ENCODE results near the gene CACNB4.

CACNB4 gene

DNA sequence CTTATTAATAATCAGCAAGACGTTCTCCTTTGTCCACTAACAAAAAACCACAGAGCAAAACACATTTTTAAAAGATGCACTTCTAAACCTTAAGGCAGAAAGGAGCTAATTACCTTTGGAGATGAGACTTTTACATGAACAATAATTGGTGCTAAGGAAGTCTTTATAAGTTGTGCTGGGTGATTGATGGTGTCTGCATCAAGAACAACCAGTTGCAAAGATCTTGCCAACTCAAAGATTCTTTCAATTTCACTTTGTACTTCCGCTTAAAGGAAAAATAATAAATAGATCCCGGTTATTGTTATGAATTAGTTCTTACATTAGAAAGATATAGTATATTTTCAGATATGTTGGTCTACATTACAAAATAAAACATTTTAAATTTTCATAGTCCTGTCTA is 243.7 kb downstream of the CACNB4 start:
- DNase-seq (ENCODE audit: low read depth in 2 of 2): no peak

DNA sequence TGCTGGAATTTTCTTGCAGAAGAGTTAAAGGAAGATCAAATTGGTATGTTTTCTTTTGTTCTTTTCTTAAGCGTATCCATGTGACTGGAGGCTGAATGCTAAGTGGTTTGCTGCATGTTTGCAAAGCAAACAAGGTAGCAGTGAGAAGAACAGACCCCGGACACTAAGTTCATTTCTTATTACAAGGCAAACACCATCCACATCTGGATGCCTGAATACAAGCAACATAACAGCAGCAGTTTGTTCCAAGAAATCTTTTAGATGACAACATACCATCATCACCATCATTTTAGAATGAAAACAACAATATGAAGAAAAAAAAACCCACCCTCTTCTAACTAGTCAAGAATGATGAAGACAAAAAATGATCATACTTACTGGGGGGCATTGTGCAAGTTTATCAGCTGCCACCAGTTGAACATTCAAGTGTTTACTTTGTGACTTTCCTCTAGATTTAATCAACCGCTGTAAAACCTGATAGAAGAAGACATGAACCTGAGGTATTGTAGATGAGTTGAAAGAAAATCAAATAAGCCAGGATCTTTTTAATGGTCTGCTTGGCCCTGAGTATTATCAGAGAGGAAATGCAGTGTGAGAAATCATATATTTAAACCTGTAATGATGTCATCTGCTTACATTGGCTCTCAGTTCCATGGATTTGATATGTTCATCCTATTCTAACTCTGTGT is 245.6 kb downstream of the CACNB4 start:
- no peak for DNase-seq (ENCODE audit: low read depth in 2 of 2)

DNA sequence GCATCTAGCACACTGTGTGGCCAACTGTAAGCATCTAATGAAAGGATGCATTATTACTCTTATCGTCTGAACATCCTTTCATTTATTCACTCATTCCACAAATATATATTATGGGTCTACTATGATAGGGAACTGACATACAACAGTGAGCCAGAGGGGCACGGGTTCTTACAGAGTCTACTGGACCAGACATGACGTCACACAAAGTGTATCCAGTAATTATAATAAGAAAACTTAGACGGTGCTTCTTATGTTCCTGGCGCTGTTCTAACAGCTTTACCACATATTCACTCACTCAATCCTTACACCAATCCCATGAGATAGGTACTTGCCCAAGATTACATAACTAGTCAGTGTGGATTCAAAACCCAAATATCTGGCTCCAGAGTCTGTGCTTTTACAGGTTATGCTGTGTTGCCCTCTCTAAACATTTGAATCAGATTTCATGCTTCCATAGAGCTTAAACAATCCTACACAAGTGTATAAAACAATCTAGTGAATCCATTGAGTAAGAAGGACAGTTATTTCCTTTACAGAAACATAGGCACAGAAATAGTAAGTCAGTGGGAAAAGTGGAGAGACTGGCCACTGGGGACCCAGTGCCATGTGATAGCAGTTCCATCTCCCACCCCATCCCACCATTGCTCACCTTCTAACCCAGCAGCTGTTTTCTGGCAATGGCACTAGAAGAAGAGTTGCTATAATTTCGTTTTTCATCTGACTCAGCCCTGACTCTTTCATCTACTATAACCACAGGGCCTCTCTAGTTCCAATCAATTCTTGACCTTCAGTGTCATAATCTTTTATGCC is 246.4 kb downstream of the CACNB4 start:
- no peak for DNase-seq (ENCODE audit: low read depth in 2 of 2)

DNA sequence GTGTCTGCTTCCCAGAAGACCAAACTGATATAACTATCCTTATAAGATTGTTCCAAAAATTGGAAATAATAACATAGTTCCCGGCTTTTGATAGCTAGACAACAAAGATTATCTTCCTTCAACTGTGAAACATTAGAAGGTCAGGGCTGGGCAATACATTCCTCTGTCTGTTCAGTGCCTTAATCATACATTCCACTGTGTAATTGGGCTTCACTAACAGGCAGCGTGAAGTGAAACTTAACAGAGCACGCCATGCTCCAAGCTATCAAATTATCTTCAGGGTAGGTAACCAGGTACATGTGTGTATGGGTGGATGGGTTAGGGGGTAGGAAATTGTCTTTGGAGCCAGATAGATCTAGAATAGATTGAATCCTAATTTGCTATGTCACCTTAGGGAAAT is 247.1 kb downstream of the CACNB4 start:
- DNase-seq (ENCODE audit: low read depth in 2 of 2): no peak

DNA sequence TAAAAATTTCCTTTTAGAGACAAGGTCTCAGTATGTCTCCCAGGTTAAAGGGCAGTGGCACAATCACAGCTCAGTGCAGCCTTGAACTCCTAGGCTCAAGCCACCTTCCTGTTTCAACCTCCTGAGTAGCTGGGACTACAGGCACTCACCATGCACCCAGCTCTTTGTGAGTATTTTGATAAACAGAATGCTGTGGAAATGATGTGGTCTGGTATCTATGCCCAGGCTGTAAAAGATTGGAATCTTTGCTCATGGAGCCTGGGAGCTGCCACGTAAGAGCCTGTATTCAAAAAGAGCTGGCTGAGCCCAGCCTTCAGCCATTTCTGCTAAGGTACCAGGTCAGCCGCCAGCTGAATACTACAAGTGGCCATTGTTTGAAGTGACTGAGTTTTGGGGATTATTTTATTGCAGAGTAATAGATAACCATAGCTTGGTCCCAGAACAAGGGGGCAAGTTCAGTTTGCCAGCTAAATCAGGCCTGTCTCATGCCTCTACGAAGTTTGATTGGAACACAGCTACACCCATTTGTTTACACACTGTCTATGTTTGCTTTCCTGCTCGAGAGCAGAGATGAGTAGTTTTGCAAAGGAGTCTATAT is 249.3 kb downstream of the CACNB4 start:
- no peak for DNase-seq (ENCODE audit: low read depth in 2 of 2)

DNA sequence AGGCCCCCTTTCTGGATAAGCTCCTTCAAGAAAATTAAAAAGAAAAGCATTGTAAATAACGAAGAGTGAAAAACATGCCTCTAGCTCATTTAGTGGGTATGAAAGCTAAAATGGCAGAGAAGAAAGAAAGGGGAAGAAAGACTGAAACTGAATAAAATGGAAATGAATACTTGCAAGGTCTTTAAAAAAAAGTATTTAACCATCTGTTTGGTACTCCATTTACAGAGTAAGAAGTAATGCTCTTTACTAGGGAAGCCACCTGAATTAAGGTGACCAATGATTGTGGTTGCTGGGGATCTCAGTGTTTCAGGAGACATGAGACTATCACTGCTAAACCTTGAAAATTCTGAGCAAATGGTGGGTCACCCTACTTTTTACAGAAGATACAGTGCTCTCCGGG is 253.0 kb downstream of the CACNB4 start:
- DNase-seq (ENCODE audit: low read depth in 2 of 2): no peak

DNA sequence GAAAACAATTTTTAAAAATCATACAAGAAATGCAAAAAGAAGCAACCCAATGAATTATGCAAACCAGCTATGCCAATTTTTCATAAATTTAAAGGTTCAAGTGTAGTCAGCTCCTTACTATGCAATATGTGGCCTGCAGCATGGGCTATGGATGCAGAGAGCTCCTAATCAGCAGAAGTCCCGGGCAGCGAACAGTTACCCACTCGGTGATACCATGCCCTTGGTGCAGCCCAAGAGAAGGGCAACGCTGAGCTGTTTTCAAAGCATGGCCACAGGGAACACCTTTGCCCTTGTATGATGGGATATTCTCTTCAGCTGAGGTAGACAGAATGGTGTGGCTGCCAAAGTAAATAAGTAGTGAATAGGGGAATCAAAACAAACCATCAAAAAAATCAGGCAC is 253.4 kb downstream of the CACNB4 start:
- DNase-seq (ENCODE audit: low read depth in 2 of 2): no peak

DNA sequence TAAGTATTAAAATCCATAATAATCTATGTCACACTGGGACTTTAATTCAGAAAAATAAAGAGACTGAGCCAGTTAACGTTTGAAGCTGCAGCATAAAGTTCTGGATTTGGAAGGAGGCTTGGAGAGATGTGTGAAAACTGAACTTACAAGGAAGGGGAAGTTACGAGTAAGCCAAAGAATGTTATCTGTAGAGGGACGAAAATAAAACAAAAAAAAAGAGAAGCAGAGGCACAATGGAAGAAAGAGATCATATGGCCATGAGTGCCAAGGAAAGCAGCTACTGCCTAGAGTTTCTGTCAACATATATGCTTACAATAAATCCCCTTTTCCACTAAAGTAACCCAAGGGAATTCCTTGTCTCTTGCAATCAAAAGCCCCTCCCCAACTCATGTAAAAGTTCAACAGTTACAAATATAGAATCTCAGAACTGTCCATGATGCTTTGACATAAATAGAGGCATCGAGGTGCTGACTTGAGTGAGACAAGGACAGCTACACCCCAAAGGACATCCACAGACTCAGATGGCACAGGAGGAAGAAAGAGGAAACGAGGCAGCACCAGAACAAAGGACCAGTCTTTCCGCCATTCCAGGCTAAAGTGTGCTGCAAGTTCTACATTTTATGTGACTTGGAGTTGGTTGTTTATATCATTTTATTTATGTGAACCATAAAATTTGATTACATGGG is 254.5 kb downstream of the CACNB4 start:
- no peak for DNase-seq (ENCODE audit: low read depth in 2 of 2)

DNA sequence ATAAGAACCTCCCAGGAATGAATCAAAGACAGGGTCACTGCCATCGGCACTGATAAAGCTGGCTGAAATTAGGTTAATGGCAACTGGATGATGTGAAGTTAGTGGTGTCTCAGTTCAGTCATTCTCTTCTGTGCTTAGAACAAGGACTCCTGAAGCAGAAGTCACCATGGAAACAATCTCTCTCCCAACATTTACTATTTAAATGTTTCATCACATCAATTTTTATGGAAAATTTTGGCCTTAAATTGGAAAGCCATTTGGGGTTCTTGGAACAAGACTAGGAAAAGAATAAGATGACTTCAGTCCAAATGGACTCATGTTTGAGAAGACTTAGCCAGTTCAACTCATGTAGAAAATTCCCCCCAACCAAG is 255.2 kb downstream of the CACNB4 start:
- DNase-seq (ENCODE audit: low read depth in 2 of 2): no peak

DNA sequence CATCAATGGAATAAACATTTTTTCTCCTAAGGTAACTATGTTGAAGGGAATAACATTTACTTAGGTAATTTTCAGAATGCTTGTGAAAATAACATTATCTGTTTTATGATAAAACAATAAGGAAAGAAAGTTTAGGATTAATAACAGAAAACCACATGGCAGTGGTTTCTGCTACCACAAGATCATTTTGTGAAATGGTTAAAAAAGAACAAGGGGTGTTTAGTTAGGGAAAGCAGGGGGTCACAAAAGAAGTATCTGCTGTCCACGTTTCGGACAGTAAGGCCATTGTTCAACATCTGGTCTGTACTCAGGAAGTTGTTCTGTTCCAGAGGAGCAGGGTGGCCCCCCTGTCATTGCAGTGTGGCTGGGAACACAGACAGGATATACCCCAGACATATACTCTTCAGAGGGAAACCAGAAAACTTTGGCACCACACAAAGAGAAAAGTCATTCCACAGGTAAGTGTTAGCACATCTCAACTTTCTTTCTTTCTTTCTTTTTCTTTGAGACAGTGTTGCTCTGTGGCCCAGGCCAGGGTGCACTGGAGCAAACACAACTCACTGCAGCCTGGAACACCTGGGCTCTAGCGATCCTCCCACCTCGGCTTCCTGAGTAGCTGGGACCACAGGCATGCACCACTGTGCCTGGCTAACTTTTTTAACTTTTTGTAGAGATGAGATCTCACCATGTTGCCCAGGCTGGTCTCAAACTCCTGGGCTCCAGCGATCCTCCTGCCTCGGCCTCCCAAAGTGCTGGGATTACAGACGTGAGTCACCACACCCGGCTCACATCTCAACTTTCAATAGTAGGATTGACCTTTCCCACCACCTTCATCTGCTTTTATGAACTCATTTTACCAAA is 255.8 kb downstream of the CACNB4 start:
- DNase-seq (ENCODE audit: low read depth in 2 of 2): no peak

DNA sequence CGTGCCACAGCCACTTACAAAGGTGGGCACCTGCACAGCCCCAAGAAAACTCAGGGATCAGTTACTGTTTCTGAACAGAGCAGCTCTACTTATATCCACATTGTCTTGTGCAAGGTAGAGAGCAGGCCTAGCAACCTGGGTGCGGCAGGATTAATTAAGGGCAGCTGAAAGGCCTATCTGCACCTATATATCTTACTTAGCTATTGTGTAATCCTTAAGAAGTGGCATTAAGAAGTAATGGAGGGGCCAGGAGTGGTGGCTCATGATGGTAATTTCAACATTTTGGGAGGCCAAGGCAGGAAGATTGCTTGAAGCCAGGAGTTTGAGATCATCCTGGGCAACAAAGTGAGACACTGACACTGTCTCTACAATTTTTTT is 257.8 kb downstream of the CACNB4 start:
- no peak for DNase-seq (ENCODE audit: low read depth in 2 of 2)

DNA sequence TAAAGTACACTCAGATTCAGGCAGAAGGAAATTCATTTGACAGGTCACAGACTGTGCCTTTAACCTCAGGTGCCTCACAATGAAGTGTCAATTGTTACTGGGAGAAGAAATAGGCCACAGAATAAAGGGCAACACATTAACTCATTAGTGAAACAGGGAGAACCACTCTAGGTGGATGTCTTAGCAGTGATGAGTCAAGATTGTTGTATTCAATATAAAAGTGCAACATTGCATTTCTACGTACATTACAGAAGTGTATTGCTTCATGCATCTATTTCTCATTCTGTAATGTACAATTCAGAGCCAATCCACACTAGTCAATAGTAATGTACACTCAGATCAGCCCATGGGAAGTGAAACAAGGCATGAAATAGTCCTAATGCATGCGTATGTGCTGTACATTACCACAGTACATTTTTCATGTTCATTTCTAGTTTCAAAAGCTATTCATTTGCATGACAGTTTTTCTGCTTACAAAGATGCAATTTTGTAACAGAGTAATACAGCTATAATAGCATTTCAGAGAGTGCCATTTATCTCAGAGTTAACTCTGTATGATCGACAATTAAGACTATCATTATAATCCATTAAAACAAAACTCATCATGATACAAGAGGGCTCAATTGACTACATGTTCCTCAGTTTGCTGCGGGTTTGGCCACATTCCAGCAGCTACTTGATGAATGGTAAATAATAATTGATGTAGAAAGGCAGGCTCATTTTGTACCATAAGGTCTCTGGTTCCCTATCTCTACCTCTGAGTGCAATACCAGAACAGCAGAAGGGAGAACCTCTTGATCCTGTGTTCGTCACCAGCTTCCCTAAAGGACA is 258.4 kb downstream of the CACNB4 start:
- no peak for DNase-seq (ENCODE audit: low read depth in 2 of 2)

DNA sequence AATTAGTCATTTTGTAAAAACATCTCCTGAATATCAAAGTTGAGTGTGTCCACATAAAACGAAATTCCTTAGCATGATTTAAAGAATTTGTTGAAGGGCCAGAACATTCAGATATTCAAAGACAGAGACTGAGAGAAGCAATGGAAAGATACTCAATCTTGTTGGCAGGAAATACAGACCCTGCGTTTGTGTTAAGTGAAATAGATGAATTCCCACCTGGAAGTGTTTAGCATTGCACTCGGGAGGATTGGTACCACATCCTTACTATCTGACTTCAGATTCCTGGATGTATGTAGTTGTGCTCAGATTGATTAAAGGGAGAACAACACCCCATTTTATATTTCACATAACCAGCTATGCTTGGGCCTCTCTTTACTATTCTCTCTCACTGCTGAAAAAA is 260.9 kb downstream of the CACNB4 start:
- no peak for DNase-seq (ENCODE audit: low read depth in 2 of 2)

DNA sequence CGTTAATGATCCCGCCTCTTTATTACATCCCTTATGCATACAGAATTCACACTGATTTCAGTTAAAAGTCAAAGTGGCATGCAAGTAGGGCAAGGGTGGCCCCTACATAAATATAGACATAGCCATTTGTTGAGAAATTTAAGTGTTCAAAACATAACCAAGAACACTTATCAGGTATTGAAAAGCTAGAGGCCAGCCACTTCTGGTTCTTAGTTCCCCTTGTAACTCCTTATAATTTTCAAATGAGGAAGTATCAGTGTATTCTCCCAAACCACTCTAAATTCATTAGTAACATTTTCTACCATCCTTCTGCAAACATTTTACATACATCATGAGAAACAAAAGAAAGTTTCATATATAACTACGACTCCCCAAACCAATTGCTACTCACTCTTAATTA is 264.9 kb downstream of the CACNB4 start:
- no peak for DNase-seq (ENCODE audit: low read depth in 2 of 2)

DNA sequence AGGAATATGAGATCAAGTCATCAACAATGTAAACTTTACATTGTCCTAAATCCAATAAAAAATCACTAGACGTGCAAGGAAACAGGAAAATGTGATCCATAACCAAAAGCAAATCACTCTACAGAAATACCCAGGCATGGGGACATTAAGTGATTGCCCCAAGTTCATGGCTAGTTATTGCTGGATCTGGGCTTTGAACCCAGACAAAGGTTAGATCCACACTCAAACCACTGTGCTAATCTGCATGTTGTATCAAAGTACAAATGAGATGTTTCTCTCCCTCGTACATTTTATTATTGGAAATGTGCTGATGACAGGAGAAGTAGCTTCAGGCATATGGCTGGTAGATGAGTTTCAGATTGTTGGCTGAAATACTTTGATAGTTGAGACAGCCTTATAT is 267.9 kb downstream of the CACNB4 start:
- no peak for DNase-seq (ENCODE audit: low read depth in 2 of 2)

DNA sequence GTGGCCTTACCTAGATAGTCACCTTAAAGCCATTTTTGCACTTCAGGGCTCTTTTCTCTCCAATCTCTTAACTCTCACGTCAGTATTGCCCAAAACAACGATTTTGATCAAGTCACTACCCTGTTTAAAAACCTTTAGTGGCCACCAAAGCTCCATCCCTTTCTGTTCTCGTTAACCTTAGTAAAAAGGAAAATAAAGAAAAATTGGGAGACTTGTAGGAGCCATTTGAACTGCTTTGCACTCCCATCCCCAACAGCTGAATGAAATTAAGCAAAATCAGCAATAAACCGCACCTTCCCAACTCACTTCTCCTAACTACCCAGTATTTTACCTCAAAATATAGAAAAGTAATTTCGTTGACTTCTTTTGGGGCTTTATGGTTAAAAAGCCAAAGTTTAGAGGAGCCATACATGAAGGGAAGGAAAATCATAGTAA is 269.9 kb downstream of the CACNB4 start:
- no peak for DNase-seq (ENCODE audit: low read depth in 2 of 2)

DNA sequence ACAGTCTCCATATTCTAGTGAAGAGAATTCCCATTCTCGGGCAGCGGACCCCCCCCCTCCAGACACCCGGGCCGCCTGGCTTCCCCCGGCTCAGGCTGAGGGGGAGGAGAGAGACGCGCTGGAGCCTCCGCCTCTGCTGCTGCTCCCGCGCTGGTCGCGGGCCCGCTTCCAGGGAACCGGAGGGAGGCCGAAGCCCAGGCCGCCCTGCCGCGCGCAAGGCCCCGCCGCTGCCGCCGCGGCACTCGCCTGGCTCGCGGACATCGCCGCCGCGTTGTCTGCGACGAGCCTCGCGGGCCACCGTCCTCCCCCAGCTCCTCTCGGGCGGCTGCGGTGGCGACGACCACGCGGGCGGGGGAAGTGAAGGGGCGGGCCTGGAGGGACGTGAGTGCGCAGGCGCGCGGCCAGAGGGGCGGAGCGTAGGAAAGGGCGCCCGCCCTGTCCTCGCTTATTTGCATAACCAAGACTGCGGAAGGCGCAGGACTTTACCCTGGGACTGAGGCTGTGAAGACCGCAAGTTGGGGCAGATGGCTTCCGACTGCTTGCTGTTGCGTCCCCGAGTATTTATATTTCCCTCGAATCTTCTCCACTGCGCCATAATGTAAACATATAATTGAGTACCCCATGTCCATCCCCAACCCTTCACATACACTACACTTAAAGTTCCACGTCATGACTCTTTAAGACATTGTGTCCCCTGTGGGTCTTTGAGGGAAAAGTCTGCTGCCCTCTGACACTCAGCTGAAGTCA is 270.5 kb downstream of the CACNB4 start, which contains the start of gene ARL5A:
Gene ARL5A (minus strand): TSS at position 279 of the 747 bp plus-strand sequence. CDS start 245 bp downstream, at position 34.
- peak; percentile 85 to 94 for DNase-seq (ENCODE audit: low read depth in 2 of 2)

DNA sequence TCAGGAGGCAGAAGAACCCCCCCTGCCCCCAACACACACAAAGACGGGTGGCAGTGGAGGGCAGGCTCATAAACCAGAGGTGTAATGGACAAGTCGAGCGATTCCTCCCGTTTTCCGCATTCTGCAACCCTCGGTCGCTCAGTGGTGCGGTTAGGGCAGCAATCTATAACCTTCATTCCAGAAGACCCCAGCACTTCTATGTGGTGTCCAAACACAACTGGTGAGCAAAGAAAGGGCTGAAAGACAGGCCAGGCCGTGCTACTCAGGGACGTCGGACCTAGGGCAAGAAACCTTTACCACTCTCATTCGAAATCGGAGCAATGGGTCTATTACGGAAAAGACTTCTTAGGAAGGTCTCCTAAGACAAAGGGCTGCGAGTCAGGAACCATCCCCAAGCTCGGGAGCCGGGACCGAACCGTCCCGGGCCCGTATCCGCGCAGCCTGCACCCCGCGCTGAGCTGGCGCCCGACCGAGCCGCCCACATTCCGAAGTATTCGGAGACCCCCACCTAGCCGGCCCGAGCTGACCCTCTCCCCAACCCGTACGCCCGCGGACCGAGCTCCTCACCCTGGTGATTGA is 271.2 kb downstream of the CACNB4 start:
- DNase-seq (ENCODE audit: low read depth in 2 of 2): peak in 1 of 2 experiments; percentile 11

DNA sequence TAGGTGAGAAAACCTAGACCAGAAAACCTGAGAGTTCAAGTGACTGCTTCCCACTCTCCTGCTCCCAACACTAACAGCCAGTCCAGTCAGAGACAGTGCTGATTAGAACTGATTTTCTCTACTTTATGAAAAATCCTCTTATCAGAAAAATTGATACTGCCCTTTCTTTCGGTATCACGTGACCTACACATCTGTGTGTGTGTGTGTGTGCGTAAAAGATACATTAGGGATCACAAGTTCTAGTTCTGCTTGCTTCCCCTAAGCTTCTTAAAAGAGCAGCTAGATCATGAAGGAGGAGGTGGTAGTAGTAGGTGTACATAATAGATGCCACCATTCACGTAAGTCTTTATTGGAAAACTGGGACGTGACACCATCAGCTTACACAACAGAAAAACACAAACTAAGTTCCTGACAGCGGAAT is 272.1 kb downstream of the CACNB4 start:
- no peak for DNase-seq (ENCODE audit: low read depth in 2 of 2)

Data from stimulated activated CD4-positive, alpha-beta T cell treated with anti-CD3 and anti-CD28 coated beads, Interleukin-12 subunit alpha, Interleukin-12 subunit beta, amount 100 ng/mL, for 24 hours (primary cell).